OCI-LY7 (cell line): ENCODE measurements around the gene FTH1.

Experiments used
- EZH2phosphoT487 ChIP-seq: fragments of 200-600 bp; sonication (generic); IDR thresholded peaks from 2 replicates; pipeline ENCODE4 v1.6.1; 2018; ENCODE audit warnings: low read depth, borderline replicate concordance, mild to moderate bottlenecking, mixed run types, antibody characterized with exemption, low read length, moderate library complexity, mixed read lengths
- TF ChIP-seq, protein P1 (sequence below): fragments of 200-600 bp; sonication (generic); conservative IDR thresholded peaks from 2 replicates; pipeline ENCODE4 v1.5.1; 2014; ENCODE audit warnings: mild to moderate bottlenecking, antibody characterized with exemption, low read length, moderate library complexity, mixed read lengths

DNA sequence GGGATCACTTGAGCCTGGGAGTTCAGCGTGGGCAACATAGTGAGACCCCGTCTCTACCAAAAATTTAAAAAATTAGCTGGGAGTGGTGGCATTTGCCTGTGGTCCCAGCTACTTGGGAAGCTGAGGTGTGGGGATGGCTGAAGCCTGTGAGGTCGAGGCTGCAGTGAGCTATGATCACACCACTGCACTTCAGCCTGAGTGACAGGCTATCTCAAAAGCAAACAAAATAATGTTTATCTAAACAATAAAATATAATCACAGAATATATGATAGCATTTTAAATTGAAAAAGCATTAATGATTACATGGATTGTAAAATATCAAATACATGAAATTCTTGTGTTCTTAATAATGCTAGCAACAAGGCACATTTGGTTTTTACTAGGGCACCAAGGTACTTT lies 14.6 kb downstream of the FTH1 start:
- TF ChIP-seq, protein P1, sequence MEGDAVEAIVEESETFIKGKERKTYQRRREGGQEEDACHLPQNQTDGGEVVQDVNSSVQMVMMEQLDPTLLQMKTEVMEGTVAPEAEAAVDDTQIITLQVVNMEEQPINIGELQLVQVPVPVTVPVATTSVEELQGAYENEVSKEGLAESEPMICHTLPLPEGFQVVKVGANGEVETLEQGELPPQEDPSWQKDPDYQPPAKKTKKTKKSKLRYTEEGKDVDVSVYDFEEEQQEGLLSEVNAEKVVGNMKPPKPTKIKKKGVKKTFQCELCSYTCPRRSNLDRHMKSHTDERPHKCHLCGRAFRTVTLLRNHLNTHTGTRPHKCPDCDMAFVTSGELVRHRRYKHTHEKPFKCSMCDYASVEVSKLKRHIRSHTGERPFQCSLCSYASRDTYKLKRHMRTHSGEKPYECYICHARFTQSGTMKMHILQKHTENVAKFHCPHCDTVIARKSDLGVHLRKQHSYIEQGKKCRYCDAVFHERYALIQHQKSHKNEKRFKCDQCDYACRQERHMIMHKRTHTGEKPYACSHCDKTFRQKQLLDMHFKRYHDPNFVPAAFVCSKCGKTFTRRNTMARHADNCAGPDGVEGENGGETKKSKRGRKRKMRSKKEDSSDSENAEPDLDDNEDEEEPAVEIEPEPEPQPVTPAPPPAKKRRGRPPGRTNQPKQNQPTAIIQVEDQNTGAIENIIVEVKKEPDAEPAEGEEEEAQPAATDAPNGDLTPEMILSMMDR = no peak
- no peak for TF ChIP-seq EZH2phosphoT487
